ENCODE results near the gene CLIC5. TPM values are rescaled to one million over a fixed set of nuclear protein-coding genes. Genes with fewer than 3 reads are reported as not detected.

Gene CLIC5
- total RNA-seq, 1 experiment from 2014 or later = not detected

- no TSS peak for BruUV-seq (replicated peaks)
- CTCF ChIA-PET = interaction anchor here (0.6 kb wide), 1 partner anchor 232 kb away, joined by 3 read pairs; no protein-coding TSS in a partner anchor
- Mint-ChIP-seq H3K4me3 (ENCODE audit: unreplicated experiment) (no peak overlapping the region), H3K9me3 (ENCODE audit: unreplicated experiment) (no peaks in the 10 kb centered on the region), H3K4me1 (ENCODE audit: insufficient read depth, unreplicated experiment) (no peaks in the 10 kb centered on the region), H3K27me3 (ENCODE audit: insufficient read depth, unreplicated experiment) (peaks cover 38% of the 10 kb centered on the region), H3K36me3 (ENCODE audit: insufficient read depth, unreplicated experiment) (no peaks in the 10 kb centered on the region), H3K27ac (ENCODE audit: low read depth, unreplicated experiment) (no peak overlapping the region)
- POLR2A ChIA-PET = no interaction called here
- peak; percentile 13 for DNase-seq (ENCODE audit: unreplicated experiment)
- no peak for TF ChIP-seq CTCF (IDR thresholded peaks at IDR 0.05; ENCODE audit: unreplicated experiment)
- intact Hi-C loops (cut with micrococcal nuclease) = no loop called here
Observed at GRCh38 chr6:46059608-46060007, 43.9 kb upstream of the CLIC5 start.

GRCh38 chr6:46058951-46059350 lies 43.3 kb upstream of the CLIC5 start:
- H3K27ac Mint-ChIP-seq (ENCODE audit: low read depth, unreplicated experiment) = no peak overlapping the region
- no peaks in the 10 kb centered on the region for H3K4me1 Mint-ChIP-seq (ENCODE audit: insufficient read depth, unreplicated experiment)
- no peaks in the 10 kb centered on the region for H3K36me3 Mint-ChIP-seq (ENCODE audit: insufficient read depth, unreplicated experiment)
- no peak for TF ChIP-seq CTCF (IDR thresholded peaks at IDR 0.05; ENCODE audit: unreplicated experiment)
- intact Hi-C loops (cut with micrococcal nuclease) = no loop called here
- no peak overlapping the region for H3K4me3 Mint-ChIP-seq (ENCODE audit: unreplicated experiment)
- BruUV-seq (replicated peaks) = no TSS peak
- CTCF ChIA-PET = interaction anchor here (0.6 to 1.2 kb wide), 2 partner anchors 18 to 33 kb away, joined by 3 to 4 read pairs; no protein-coding TSS in a partner anchor
- H3K27me3 Mint-ChIP-seq (ENCODE audit: insufficient read depth, unreplicated experiment) = peaks cover 38% of the 10 kb centered on the region
- no peak for DNase-seq (ENCODE audit: unreplicated experiment)
- no peaks in the 10 kb centered on the region for H3K9me3 Mint-ChIP-seq (ENCODE audit: unreplicated experiment)
- POLR2A ChIA-PET = interaction anchor here (0.8 kb wide), 1 partner anchor 9 kb away, joined by 3 read pairs; no protein-coding TSS in a partner anchor

GRCh38 chr6:46057792-46058191 lies 42.1 kb upstream of the CLIC5 start:
- BruUV-seq (replicated peaks) = no TSS peak
- Mint-ChIP-seq H3K27me3 (ENCODE audit: insufficient read depth, unreplicated experiment) (peaks cover 38% of the 10 kb centered on the region), H3K4me3 (ENCODE audit: unreplicated experiment) (no peak overlapping the region), H3K4me1 (ENCODE audit: insufficient read depth, unreplicated experiment) (no peaks in the 10 kb centered on the region), H3K9me3 (ENCODE audit: unreplicated experiment) (no peaks in the 10 kb centered on the region), H3K27ac (ENCODE audit: low read depth, unreplicated experiment) (no peak overlapping the region), H3K36me3 (ENCODE audit: insufficient read depth, unreplicated experiment) (no peaks in the 10 kb centered on the region)
- ChIA-PET POLR2A (no interaction called here), CTCF (no interaction called here)
- no peak for DNase-seq (ENCODE audit: unreplicated experiment)
- intact Hi-C loops (cut with micrococcal nuclease) = no loop called here
- no peak for TF ChIP-seq CTCF (IDR thresholded peaks at IDR 0.05; ENCODE audit: unreplicated experiment)

- Mint-ChIP-seq H3K9me3 (ENCODE audit: unreplicated experiment) (no peaks in the 10 kb centered on the region), H3K27me3 (ENCODE audit: insufficient read depth, unreplicated experiment) (peaks cover 38% of the 10 kb centered on the region), H3K4me1 (ENCODE audit: insufficient read depth, unreplicated experiment) (no peaks in the 10 kb centered on the region), H3K27ac (ENCODE audit: low read depth, unreplicated experiment) (no peak overlapping the region), H3K36me3 (ENCODE audit: insufficient read depth, unreplicated experiment) (no peaks in the 10 kb centered on the region), H3K4me3 (ENCODE audit: unreplicated experiment) (no peak overlapping the region)
- ChIA-PET POLR2A (no interaction called here), CTCF (no interaction called here)
- no peak for TF ChIP-seq CTCF (IDR thresholded peaks at IDR 0.05; ENCODE audit: unreplicated experiment)
- DNase-seq (ENCODE audit: unreplicated experiment) = no peak
- no TSS peak for BruUV-seq (replicated peaks)
- intact Hi-C loops (cut with micrococcal nuclease) = no loop called here
Observed at GRCh38 chr6:46056906-46057529, 41.4 kb upstream of the CLIC5 start.

Data from MCF 10A (cell line).